GM12878 (cell line): ENCODE measurements around the gene MUC20. TPM values are rescaled to one million over a fixed set of nuclear protein-coding genes. Genes with fewer than 3 reads are reported as not detected.

Experiments
- ATAC-seq: fragments of 200-7000 bp; cut with Tn5 transposase; 3 replicates; pipeline ENCODE4 v1.9.1; 2020; ENCODE audit warnings: mild to moderate bottlenecking, moderate library complexity
- BruUV-seq: library from RNA; stranded (reverse); fragments of 400-500 nt; replicated peaks from 2 replicates; lab custom pipeline; 2021; lab: Mats Ljungman, UMichigan
- CTCF ChIA-PET: fragments of 300-600 bp; sonication (Branson Sonifier 250); formaldehyde crosslinking; extraction: SDS; loops from one replicate; lab custom pipeline; 2021; ENCODE audit warnings: inconsistent platforms; lab: Yijun Ruan, JAX
- POLR2A ChIA-PET: fragments of 350-600 bp; formaldehyde crosslinking; extraction: SDS; loops from one replicate; lab custom pipeline; 2021; ENCODE audit warnings: inconsistent platforms; lab: Charles Lee
- RAD21 ChIA-PET: fragments of 300-600 bp; sonication (Branson Sonifier 250); formaldehyde crosslinking; loops from one replicate; lab custom pipeline; 2023; ENCODE audit warnings: antibody characterized with exemption; ENCODE audit not compliant: unreplicated experiment; lab: Charles Lee
- SMC1A ChIA-PET: fragments of 300-600 bp; sonication (Branson Sonifier 250); formaldehyde crosslinking; loops from one replicate; lab custom pipeline; 2023; ENCODE audit not compliant: unreplicated experiment, uncharacterized antibody; lab: Charles Lee
- DNase-seq: peaks from one replicate; pipeline ENCODE4 v3.0.0-alpha.2; 2011; ENCODE audit warnings: low read depth, low spot score
- FAIRE-seq: peaks from 3 replicates; lab custom pipeline; 2011; peaks lifted over from hg19 to GRCh38; lab: Jason Lieb, UNC
- H2AFZ ChIP-seq: 2 replicates; pipeline ENCODE4 v1.6.0; 2011; ENCODE audit warnings: low read depth, low read length, control low read depth; ENCODE audit not compliant: control insufficient read depth
- H3K27ac ChIP-seq: 2 replicates; pipeline ENCODE4 v1.5.1; 2011; ENCODE audit warnings: control low read depth; ENCODE audit not compliant: control insufficient read depth, insufficient read depth
- H3K27me3 ChIP-seq, 2 experiments: replicated peaks in 1 of 2; 2 replicates each; pipeline versions ENCODE4 v1.6.0 to v1.6.1; 2011; ENCODE audit warnings: low read length in 1 of 2; ENCODE audit not compliant: control insufficient read depth in 2 of 2, insufficient read depth in 2 of 2
- H3K36me3 ChIP-seq, 2 experiments: 2 replicates each; pipeline ENCODE4 v1.5.1; 2011; ENCODE audit warnings: low read length in 1 of 2; ENCODE audit not compliant: control insufficient read depth in 2 of 2, insufficient read depth in 2 of 2
- H3K4me1 ChIP-seq: 2 replicates; pipeline ENCODE4 v1.6.1; 2011; ENCODE audit warnings: mild to moderate bottlenecking, low read length, moderate library complexity, mixed read lengths; ENCODE audit not compliant: control insufficient read depth, insufficient read depth
- H3K4me2 ChIP-seq: 2 replicates; pipeline ENCODE4 v1.6.0; 2011; ENCODE audit warnings: control low read depth; ENCODE audit not compliant: control insufficient read depth, insufficient read depth
- H3K4me3 ChIP-seq: fragments of 200-600 bp; sonication (generic); 2 replicates; pipeline ENCODE4 v1.5.1; 2016
- H3K79me2 ChIP-seq: 2 replicates; pipeline ENCODE4 v1.6.0; 2011; ENCODE audit warnings: low read length; ENCODE audit not compliant: control insufficient read depth, insufficient read depth
- H3K9ac ChIP-seq: 2 replicates; pipeline ENCODE4 v1.8.0; 2011; ENCODE audit warnings: low read length, control low read depth, mixed read lengths; ENCODE audit not compliant: control insufficient read depth, insufficient read depth
- H3K9me3 ChIP-seq: replicated peaks from 3 replicates; pipeline ENCODE4 v1.5.1; 2011; ENCODE audit warnings: mild to moderate bottlenecking, low read length; ENCODE audit not compliant: control insufficient read depth, insufficient read depth
- H4K20me1 ChIP-seq: 2 replicates; pipeline ENCODE4 v1.6.0; 2011; ENCODE audit not compliant: control insufficient read depth, insufficient read depth
- ASH2L ChIP-seq: fragments of 300-600, 200-600 bp; sonication (generic); IDR thresholded peaks from 2 replicates; pipeline ENCODE4 v1.6.1; 2017; ENCODE audit warnings: low read depth, mild to moderate bottlenecking, borderline replicate concordance
- CEBPB ChIP-seq, 2 experiments: fragments of 150-350 bp in 1 of 2; IDR thresholded peaks; 2 replicates each; pipeline ENCODE4 v1.6.1; 2012 to 2014; ENCODE audit warnings: low read depth in 2 of 2, low read length in 2 of 2, borderline replicate concordance in 1 of 2, inconsistent platforms in 1 of 2
- FOS ChIP-seq: IDR thresholded peaks from 3 replicates; pipeline ENCODE4 v1.6.1; 2011; ENCODE audit warnings: borderline replicate concordance; ENCODE audit not compliant: insufficient read length; ENCODE audit errors: extremely low read depth
- JUND ChIP-seq: IDR thresholded peaks from 2 replicates; pipeline ENCODE4 v1.6.1; 2012; ENCODE audit warnings: low read depth, mild to moderate bottlenecking, low read length, improper control_type of control experiment, moderate library complexity
- MLLT1 ChIP-seq: fragments of 450-650 bp; IDR thresholded peaks from 2 replicates; pipeline ENCODE4 v1.6.1; 2016; ENCODE audit warnings: mild to moderate bottlenecking
- STAT3 ChIP-seq: IDR thresholded peaks from 2 replicates; pipeline ENCODE4 v1.6.1; 2011; ENCODE audit warnings: low read depth, low read length, improper control_type of control experiment
- WRNIP1 ChIP-seq: IDR thresholded peaks from 2 replicates; pipeline ENCODE4 v1.6.1; 2011; ENCODE audit warnings: low read depth, low read length, improper control_type of control experiment, borderline replicate concordance
- YBX1 ChIP-seq: fragments of 450-650 bp; IDR thresholded peaks from 2 replicates; pipeline ENCODE4 v1.6.1; 2016; ENCODE audit warnings: antibody characterized with exemption
- WGBS: methylation state at CpG from one replicate; pipeline ENCODE4 v1.1.6; 2016; ENCODE audit warnings: low lambda C conversion rate; ENCODE audit not compliant: insufficient replicate concordance, insufficient coverage; ENCODE audit errors: missing lambda C conversion rate; 5-methylcytosine and 5-hydroxymethylcytosine counted together
- in situ Hi-C: fragments of 300-500 bp; cut with MboI; formaldehyde crosslinking; loops from 9 replicates; pipeline ENCODE4 v1.14.3; 2018; ENCODE audit warnings: mixed read lengths
- intact Hi-C: fragments of 100-400 bp; cut with micrococcal nuclease; formaldehyde crosslinking; loops from one replicate; pipeline ENCODE4 v1.14.2; 2022; ENCODE audit not compliant: unreplicated experiment
- polyA plus RNA-seq, 11 experiments: library from polyadenylated mRNA; depleted of rRNA in 4 of 11; unstranded in 6 of 11; stranded (reverse) in 5 of 11; fragments of >200 nt; fragmentation: Nextera tagmentation in 4 of 11; fragmentation: Illumina TruSeq in 1 of 11; extraction: Ambion mirVana in 4 of 11; extraction: Trizol in 1 of 11; gene quantifications; 1 replicate in 1 of 11; 2 replicates in 10 of 11; pipeline versions ENCODE4 v1.2.1 to v1.2.3, GENCODE V29; 2011 to 2016; ENCODE audit warnings: inconsistent platforms in 2 of 11, missing spikeins in 2 of 11, low read depth in 1 of 11
- total RNA-seq, 4 experiments: library from RNA; depleted of rRNA in 3 of 4; stranded (reverse); fragments of >200 nt in 3 of 4; fragmentation: Illumina TruSeq in 1 of 4; extraction: Trizol in 1 of 4; gene quantifications; 2 replicates each; pipeline versions ENCODE4 v1.2.1 to v1.2.3, GENCODE V29; 2013 to 2021

Gene MUC20
- total and polyA plus RNA-seq, 10 of the 15 experiments (the other 5 are each of a cell fraction or from before 2014, with no cell fraction given), result 0.04 to 0.46 (median 0.17) TPM; not detected in 3

- ChIA-PET RAD21 (no interaction called here), POLR2A (no interaction called here), SMC1A (no interaction called here), CTCF (no interaction called here)
- Histone ChIP-seq H3K27ac (no peak overlapping the region), H3K9me3 (no peaks in the 10 kb centered on the region; the same call in 2 of the 3 replicates), H3K9ac (no peak overlapping the region), H4K20me1 (no peaks in the 10 kb centered on the region), H3K36me3 (no peaks in the 10 kb centered on the region), H3K4me1 (no peaks in the 10 kb centered on the region), H3K4me3 (no peak overlapping the region), H3K4me2 (no peak overlapping the region), H2AFZ (no peak overlapping the region), H3K79me2 (no peaks in the 10 kb centered on the region), H3K27me3 (no peaks in the 10 kb centered on the region)
- DNase-seq, result no peak
- in situ Hi-C loops (no loop called here), intact Hi-C loops (no loop called here)
- 62% methylated on average over 14 of the region's 14 CpGs for WGBS
- no peak for FAIRE-seq
- TF ChIP-seq MLLT1, result no peak
- TF ChIP-seq YBX1, result no peak
- TF ChIP-seq FOS, result no peak
- TF ChIP-seq WRNIP1, result no peak
- no peak for TF ChIP-seq JUND
- no peak for TF ChIP-seq CEBPB (IDR thresholded peaks at IDR 0.05; ENCODE audit: borderline replicate concordance in 1 of 2, low read depth in 2 of 2, low read length in 2 of 2)
- TF ChIP-seq ASH2L, result no peak
- no peak for TF ChIP-seq STAT3
- no peak for ATAC-seq
- no TSS peak for BruUV-seq
These were observed 51.0 kb downstream of the MUC20 start for GRCh38 chr3:195771646-195772300.
